GM19452 (cell line): Measurements from ENCODE around the gene PTGS2.
A peak's percentile ranks its signal among the peaks of the same experiment; 100 is the strongest.

ENCODE experiments used
- ATAC-seq: cut with Tn5 transposase; IDR thresholded peaks from one replicate; pipeline ENCODE4 v1.9.1; 2021; ENCODE audit not compliant: unreplicated experiment

Gene PTGS2

GRCh38 chr1:186680245-186681061, at the start of gene PTGS2:
PTGS2 (minus strand) TSS chr1:186680423; CDS start chr1:186680290, 133 bp downstream.
- peak; percentile 96 for ATAC-seq

GRCh38 chr1:186722711-186723309, 42.6 kb upstream of the PTGS2 start:
- peak; percentile 63 for ATAC-seq

GRCh38 chr1:186717286-186717685, 37.1 kb upstream of the PTGS2 start:
- no peak for ATAC-seq

- no peak for ATAC-seq
Measured at GRCh38 chr1:186715887-186716809, 35.9 kb upstream of the PTGS2 start.

- ATAC-seq: no peak
Measured at GRCh38 chr1:186710696-186711095, 30.5 kb upstream of the PTGS2 start.

GRCh38 chr1:186708694-186709097, 28.5 kb upstream of the PTGS2 start:
- ATAC-seq: no peak

GRCh38 chr1:186703209-186703766, 23.1 kb upstream of the PTGS2 start:
- no peak for ATAC-seq

GRCh38 chr1:186700722-186701121, 20.5 kb upstream of the PTGS2 start:
- no peak for ATAC-seq

GRCh38 chr1:186699519-186699918, 19.3 kb upstream of the PTGS2 start:
- ATAC-seq: no peak

GRCh38 chr1:186689907-186690306, 9.7 kb upstream of the PTGS2 start:
- ATAC-seq: no peak

GRCh38 chr1:186689376-186689775, 9.2 kb upstream of the PTGS2 start:
- no peak for ATAC-seq

- ATAC-seq: no peak
Measured at GRCh38 chr1:186683652-186684410, 3.6 kb upstream of the PTGS2 start.

- no peak for ATAC-seq
Measured at GRCh38 chr1:186682736-186683135, 2.5 kb upstream of the PTGS2 start.

GRCh38 chr1:186681801-186682200, 1.6 kb upstream of the PTGS2 start:
- ATAC-seq: no peak

GRCh38 chr1:186681121-186681520, 898 bp upstream of the PTGS2 start:
- no peak for ATAC-seq

GRCh38 chr1:186679924-186680244, 339 bp downstream of the PTGS2 start:
- ATAC-seq: no peak

- no peak for ATAC-seq
Measured at GRCh38 chr1:186678155-186678554, 2.1 kb downstream of the PTGS2 start.

- ATAC-seq: no peak
Measured at GRCh38 chr1:186672596-186672995, 7.6 kb downstream of the PTGS2 start.

GRCh38 chr1:186672131-186672530, 8.1 kb downstream of the PTGS2 start:
- ATAC-seq: no peak

GRCh38 chr1:186671136-186671825, 8.9 kb downstream of the PTGS2 start:
- no peak for ATAC-seq
